ENCODE results near the gene PRDM16.

The PRDM16 gene

GRCh38 chr1:3429766-3430165 is 360.8 kb downstream of the PRDM16 start:
- no peak for DNase-seq

GRCh38 chr1:3430406-3430805 is 361.4 kb downstream of the PRDM16 start:
- DNase-seq, result no peak

GRCh38 chr1:3430820-3431219 is 361.8 kb downstream of the PRDM16 start:
- DNase-seq, result no peak

- no peak for DNase-seq
These were observed 362.3 kb downstream of the PRDM16 start for GRCh38 chr1:3431266-3431665.

GRCh38 chr1:3431686-3432085 is 362.7 kb downstream of the PRDM16 start:
- no peak for DNase-seq

GRCh38 chr1:3432306-3432705 is 363.3 kb downstream of the PRDM16 start:
- no peak for DNase-seq

DNA sequence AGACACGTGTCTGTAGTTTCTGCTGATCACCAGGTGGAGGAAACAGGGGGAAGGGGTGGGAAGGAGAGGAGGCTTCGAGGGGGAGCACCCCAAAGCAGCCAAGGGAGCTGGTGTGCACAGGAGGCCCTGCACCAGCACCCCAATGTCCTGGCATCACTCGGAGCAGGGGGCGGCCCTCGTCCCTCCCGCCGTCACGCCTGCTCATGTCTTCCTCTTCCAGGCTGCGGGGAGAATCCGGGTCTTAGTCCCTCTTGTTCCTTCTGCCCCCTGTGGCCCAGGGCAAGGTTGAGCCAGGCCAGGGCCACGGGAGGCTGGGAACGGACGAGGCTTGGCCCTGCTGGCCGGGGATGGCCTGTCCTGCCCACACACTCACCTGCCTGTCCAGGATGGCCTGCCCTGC is 364.1 kb downstream of the PRDM16 start:
- no peak for DNase-seq

DNA sequence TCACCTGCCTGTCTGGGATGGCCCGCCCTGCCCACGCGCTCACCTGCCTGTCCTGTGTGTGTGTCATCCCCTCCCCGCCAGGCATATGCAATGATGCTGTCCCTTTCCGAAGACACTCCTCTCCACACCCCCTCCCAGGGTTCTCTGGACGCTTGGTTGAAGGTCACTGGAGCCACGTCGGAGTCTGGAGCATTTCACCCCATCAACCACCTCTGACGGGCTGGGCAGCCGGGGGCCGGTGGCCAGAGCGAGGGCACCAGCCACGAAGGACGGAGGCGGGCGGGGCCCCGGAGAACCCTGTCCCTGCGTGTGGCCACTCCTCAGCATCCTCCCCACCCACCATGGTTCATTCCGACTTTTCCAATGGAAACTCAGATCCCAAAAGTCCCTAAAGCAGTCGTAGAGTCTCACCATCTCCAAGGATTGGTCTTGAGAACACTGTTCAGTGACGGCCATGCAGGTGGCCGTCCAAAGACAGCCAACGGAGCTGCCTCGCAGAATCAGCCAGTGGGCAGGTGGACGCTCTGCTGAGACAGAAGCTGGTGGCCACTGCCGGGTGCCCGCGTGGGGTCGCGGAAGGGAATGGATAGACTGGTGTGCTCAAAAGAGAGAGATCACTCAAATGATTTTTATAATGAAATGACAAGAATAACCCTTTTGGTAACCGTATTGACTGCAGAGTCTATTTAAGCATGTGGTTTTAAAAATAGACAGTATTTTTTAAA is 364.8 kb downstream of the PRDM16 start:
- no peak for DNase-seq

- no peak for DNase-seq
These were observed 365.6 kb downstream of the PRDM16 start for GRCh38 chr1:3434406-3435110.

DNA sequence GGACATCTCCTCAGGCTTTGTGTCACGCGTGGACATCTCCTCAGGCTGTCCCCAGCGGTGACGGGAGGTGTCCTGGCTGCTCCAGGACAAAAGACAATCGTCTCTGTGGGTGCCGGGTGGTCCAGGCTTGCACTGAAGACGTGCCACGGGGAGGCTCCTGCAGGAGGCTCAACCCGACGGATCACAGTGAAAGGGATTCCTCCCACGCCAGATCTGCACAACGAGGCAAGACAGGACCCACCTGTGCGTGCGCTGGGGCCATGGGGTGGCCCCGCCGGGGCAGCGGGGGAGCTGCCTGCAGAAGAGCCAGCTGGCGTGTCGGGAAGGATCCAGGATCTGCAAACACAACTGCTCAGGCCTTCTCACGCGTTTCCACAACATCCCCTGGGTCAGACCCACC is 366.7 kb downstream of the PRDM16 start:
- no peak for DNase-seq

- DNase-seq, result no peak
These were observed 367.4 kb downstream of the PRDM16 start for GRCh38 chr1:3436451-3436850.

DNA sequence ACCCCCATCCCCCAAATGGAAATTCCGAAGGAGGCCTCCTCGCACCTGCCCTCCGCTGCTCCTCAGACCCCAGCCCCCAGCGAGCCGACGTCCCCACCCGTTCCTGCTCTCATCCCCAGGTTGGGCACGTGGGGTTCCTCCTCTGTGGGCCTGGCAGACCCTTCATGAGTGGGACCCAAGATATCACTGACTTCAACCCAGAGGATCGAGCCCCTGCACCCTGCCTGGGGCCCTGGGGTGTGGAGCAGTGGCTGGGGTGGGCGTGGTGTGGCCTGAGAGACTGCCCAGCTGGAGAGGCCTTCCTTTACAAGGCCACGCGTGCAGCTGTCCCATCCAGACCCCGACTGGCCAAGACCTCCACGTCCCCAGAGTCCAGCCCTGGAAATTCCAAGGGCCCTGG is 367.9 kb downstream of the PRDM16 start:
- no peak for DNase-seq

- no peak for DNase-seq
These were observed 369.7 kb downstream of the PRDM16 start for GRCh38 chr1:3438661-3439180.

DNA sequence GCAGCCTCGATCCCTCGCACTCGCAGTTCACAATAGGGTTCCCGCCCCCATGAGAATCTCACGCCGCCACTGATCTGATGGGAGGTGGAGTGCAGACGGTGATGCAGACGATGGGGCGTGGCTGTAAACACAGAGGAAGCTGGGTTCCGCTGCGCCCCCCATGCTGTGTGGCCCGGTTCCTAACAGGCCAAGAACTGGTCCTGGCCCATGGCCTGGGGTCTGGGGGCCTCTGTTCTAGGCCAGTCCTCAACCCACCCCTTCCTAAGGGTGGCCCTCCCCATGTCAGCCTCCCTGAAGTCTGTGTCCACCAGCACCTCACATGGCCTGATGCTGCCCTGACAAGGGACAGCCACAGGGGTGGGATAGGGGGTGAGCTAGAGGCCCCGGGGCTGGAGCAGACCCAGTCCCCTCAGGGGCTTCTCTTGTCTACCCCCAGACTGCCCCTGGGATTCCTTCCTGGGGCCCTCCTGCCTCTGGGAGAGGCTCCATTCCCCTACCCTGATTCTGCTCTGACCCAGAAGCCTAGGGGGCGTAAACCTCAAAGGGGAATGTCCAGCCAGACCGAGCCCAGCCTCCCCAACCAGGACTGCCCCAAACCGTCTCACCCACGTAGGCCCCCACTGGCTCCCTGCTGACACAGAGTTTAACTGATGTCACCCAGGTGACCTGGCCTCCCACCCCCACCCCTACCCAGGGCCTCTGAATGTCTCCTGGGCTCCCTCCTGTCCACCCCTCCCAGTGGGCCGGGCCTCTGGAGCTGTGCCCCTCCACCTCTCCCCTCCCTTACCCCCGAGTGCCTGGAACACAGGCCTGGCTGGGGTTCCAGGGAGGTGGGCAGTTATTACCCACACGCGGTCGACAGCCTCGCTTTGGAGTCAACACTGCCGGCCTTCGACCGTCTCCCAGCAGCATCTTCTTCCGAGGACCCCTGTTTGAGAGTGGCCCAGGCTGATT is 370.6 kb downstream of the PRDM16 start:
- no peak for DNase-seq

GRCh38 chr1:3440300-3440681 is 371.3 kb downstream of the PRDM16 start:
- no peak for DNase-seq

DNA sequence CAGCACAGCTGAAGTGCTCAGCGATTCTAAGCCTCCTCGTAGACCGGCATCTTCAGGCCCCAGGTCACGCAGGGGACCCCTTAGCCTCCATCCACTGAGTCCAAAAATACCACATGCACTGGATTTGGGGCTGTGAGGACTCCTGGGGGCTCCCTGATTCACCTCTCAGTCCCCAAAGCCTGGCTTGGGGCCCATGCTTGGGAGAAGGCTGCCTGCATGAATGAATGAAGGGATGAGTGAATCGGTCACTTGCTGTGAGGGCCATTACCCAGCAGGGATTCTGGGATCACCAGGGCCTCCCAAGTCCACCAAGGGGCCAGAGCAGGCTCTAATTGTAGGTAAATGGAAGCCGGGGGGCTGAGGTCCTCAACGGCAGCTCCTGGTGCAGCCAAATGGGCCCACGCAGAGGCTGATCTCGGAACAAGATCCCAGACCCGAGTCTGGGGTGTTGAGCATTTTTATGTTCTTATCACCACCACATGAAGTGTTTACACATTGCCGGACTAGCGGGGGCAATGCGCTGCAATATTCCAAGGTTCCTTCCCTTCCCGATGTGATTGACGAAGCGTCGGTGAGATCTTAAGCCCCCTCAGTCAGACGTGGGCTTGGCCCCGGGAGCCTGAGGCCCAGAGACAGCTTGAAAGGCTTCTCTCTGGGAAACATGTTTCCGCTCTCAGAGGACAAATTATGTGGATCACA is 371.9 kb downstream of the PRDM16 start:
- no peak for DNase-seq

DNA sequence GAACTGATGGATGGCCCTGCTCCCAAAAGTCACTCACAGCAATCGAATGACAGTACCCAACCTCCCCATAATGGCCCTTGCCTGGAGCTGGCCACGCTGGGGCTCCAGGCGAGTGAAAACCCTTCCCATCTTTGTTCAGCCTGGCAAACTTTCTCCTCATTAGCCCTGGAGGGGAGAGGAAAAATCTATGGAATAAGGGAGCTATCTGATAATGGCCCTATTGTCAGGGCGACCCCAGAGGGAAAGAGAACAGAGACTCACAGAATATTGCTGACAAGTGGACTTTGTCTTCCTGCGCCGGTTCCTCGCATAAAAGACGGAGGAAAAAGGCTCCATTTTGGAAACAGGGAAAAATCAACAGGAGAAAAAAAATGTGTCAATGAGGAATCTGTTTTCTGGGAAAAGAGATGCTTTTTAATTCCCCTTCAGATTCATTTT is 372.4 kb downstream of the PRDM16 start:
- DNase-seq, result no peak

- no peak for DNase-seq
These were observed 372.9 kb downstream of the PRDM16 start for GRCh38 chr1:3441880-3442279.

GRCh38 chr1:3442331-3442730 is 373.3 kb downstream of the PRDM16 start:
- DNase-seq, result no peak

DNA sequence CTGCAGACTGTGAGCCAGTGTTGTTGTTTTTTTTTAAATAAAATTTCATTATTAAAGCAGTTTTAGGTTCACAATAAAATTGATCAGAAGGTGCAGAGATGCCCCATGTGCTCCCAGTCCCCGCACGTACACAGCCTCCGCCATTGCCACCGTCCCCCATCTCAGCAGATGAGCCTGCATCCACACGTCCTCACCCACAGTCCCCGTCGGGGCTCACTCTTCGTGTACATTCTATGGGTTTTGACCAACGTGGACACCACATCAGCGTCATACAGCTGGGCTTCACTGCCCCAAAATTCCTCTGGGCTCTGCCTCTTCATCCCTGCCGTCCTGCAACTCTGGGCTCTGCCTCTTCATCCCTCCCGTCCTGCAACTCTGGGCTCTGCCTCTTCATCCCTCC is 373.9 kb downstream of the PRDM16 start:
- no peak for DNase-seq

DNA sequence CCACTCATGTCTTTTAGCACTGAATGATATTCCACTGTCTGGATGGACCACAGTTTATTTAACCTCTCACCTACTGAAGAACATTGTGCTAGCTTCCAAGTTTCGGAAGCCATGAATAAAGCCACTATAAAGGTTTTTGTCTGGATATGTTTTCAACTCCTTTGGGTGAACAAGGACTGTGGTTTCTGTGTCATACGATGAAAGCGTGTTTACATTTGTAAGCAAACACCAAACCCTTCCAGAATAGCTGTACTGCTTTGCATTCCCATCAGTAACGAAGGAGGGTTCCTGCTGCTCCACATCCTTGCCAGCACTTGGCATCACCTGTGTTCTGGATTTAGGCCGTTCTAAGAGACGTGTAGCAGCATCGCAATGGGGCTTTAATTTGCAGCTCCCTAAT is 374.8 kb downstream of the PRDM16 start:
- no peak for DNase-seq

- no peak for DNase-seq
These were observed 375.3 kb downstream of the PRDM16 start for GRCh38 chr1:3444298-3444697.

- no peak for DNase-seq
These were observed 375.7 kb downstream of the PRDM16 start for GRCh38 chr1:3444736-3445135.

All from activated effector memory CD4-positive, alpha-beta T cell treated with anti-CD3 and anti-CD28 coated beads, Interleukin-2, amount 50 U/mL, for 16 hours (primary cell).